Measurements from ENCODE around the gene TPM1. TPM values are rescaled to one million over a fixed set of nuclear protein-coding genes. Genes with fewer than 3 reads are reported as not detected.

TPM1 gene
- total and polyA plus RNA-seq, 2 of the 4 experiments (the other 2 are of a cell fraction): 661 to 1,623 TPM

DNA sequence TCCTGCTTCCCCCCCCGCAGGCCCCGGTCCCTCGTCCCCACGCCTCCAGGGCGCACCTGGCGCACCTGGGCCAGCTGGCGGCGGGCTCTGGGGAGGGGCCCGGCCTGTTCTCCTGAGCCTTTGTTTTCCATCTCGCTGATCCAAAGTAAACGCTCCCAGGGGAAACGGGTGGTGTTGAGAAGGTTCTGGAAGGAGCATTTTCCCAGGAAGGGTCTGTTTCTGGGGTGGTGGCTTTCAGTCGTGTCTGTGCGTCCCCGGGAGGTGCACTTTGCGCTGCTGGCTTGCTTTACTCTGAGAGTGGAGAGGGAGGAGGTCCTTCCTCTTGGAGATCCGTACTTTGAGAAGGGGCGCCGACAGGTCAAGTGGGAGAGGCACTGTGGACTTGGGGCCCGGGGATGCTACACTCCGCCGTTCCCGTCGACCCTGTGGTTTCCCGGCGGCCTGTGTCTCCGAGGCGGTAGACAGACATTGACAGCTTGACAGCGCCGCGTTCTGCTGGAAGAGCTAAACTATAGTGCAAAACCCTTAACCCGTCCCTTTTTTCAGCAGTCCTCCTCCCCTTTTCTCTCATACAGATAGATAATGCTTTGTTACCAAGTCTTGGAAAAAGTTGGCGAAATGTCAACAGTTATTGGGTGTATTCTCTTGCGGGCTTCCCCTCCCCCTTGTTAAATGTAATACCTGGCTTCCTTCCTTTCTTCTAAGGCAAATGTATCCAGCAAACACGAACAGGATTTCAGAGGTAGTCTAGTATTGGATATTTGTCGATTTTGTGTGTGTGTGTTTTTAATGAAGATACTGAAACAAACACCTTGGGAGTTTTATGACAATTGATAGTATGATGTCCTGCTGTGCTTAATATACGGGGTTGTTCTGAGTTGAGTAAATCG lies 6.5 kb downstream of the TPM1 start:
- Histone ChIP-seq H3K9ac (ENCODE audit: low read depth, low read length) (peak overlapping the region; percentile 86), H2BK20ac (ENCODE audit: low read depth, low read length) (peak overlapping the region; percentile 20; the same call in 1 of the 2 replicates), H3K9me3 (ENCODE audit: control insufficient read depth, insufficient read depth, low read length) (no peaks in the 10 kb centered on the region), H3K79me1 (ENCODE audit: low read depth in 1 of 2, low read length in 2 of 2) (peaks cover 0 to 49% of the 10 kb centered on the region in 2 experiments; a peak in 2 of 4 replicates), H3K27ac (ENCODE audit: insufficient read depth, low read length) (peak overlapping the region; percentile 92), H3K23ac (ENCODE audit: low read depth, low read length) (peak overlapping the region; percentile 21), H3K56ac (ENCODE audit: extremely low read depth, insufficient read depth, low read length) (peak overlapping the region; percentile 35; the same call in 1 of the 2 replicates), H2AK5ac (ENCODE audit: low read depth, low read length) (peak overlapping the region; percentile 73), H3K4me1 (ENCODE audit: control insufficient read depth, insufficient read depth, low read length) (peaks cover 26% of the 10 kb centered on the region), H3K4me3 (ENCODE audit: insufficient read depth, low read depth, low read length) (peak overlapping the region; percentile 84), H2BK120ac (ENCODE audit: low read depth, low read length) (peak overlapping the region; percentile 50), H3K18ac (ENCODE audit: low read depth, low read length) (peak overlapping the region; percentile 82), H3K4me2 (ENCODE audit: low read depth, low read length) (peak overlapping the region; percentile 83), H3K14ac (replicated peaks; ENCODE audit: low read depth, low read length) (peak overlapping the region; percentile 85), H4K91ac (ENCODE audit: insufficient read depth, low read depth, low read length) (peak overlapping the region; percentile 65), H2BK15ac (ENCODE audit: low read depth, low read length) (no peak overlapping the region; the same call in 2 of the 3 replicates), H4K8ac (ENCODE audit: low read depth in 2 of 2, low read length in 2 of 2) (peak overlapping the region; percentile 0 to 69; a peak in 2 of 4 replicates), H2AFZ (replicated peaks; ENCODE audit: low read length, poor library complexity) (peak overlapping the region; percentile 0), H2AK9ac (replicated peaks; ENCODE audit: low read depth, low read length, poor library complexity) (peak overlapping the region; percentile 83), H4K5ac (ENCODE audit: low read depth, low read length) (peak overlapping the region; percentile 56), H3K36me3 (ENCODE audit: control insufficient read depth, insufficient read depth, low read length) (peaks cover 42% of the 10 kb centered on the region), H4K20me1 (ENCODE audit: insufficient read depth, low read length) (peaks cover 90% of the 10 kb centered on the region), H3K9me1 (ENCODE audit: insufficient read depth, low read length) (peaks cover 2% of the 10 kb centered on the region), H3K27me3 (ENCODE audit: control insufficient read depth, insufficient read depth, low read length) (no peaks in the 10 kb centered on the region), H3K4ac (ENCODE audit: low read depth, low read length) (peak overlapping the region; percentile 62), H2BK5ac (ENCODE audit: low read depth, low read length, poor library complexity, severe bottlenecking) (peak overlapping the region; percentile 82)
- 19% methylated on average over 3 of the region's 38 CpGs; no CpG with 5 or more reads in 1 of the 2 experiments for WGBS, 2 experiments (ENCODE audit: extremely low coverage in 2 of 2, insufficient read length in 1 of 2)
- ATAC-seq (ENCODE audit: low read depth): 0 out of 2 replicates have a peak, but pooled peaks have one; percentile 0
- intact Hi-C loops (cut with micrococcal nuclease): loop anchor here (1.0 to 5.0 kb wide), 3 partner anchors 44 to 657 kb away; partner anchors contain the start of gene TLN2
- dilution Hi-C loops (cut with HindIII; ENCODE audit: low sequenced_read_pairs, unreplicated experiment): no loop called here
- peak; percentile 66 for DNase-seq
- in situ Hi-C loops (cut with MboI; ENCODE audit: low sequenced_read_pairs): loop anchor here (5.0 to 10.0 kb wide), 2 partner anchors 154 to 267 kb away; no protein-coding TSS in a partner anchor
- CTCF ChIA-PET: interaction anchor here (0.6 to 2.4 kb wide), 6 partner anchors 40 to 165 kb away, joined by 3 to 16 read pairs (median 3); no protein-coding TSS in a partner anchor
- BruUV-seq (replicated peaks): no TSS peak
- POLR2A ChIA-PET (ENCODE audit: unreplicated experiment): interaction anchor here (0.6 to 1.6 kb wide), 5 partner anchors 40 to 267 kb away, joined by 3 to 6 read pairs (median 3); no protein-coding TSS in a partner anchor
- TF ChIP-seq, protein P1, sequence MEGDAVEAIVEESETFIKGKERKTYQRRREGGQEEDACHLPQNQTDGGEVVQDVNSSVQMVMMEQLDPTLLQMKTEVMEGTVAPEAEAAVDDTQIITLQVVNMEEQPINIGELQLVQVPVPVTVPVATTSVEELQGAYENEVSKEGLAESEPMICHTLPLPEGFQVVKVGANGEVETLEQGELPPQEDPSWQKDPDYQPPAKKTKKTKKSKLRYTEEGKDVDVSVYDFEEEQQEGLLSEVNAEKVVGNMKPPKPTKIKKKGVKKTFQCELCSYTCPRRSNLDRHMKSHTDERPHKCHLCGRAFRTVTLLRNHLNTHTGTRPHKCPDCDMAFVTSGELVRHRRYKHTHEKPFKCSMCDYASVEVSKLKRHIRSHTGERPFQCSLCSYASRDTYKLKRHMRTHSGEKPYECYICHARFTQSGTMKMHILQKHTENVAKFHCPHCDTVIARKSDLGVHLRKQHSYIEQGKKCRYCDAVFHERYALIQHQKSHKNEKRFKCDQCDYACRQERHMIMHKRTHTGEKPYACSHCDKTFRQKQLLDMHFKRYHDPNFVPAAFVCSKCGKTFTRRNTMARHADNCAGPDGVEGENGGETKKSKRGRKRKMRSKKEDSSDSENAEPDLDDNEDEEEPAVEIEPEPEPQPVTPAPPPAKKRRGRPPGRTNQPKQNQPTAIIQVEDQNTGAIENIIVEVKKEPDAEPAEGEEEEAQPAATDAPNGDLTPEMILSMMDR (conservative IDR thresholded peaks at IDR 0.05; ENCODE audit: low read depth, low read length): no peak
- TF ChIP-seq CEBPB (IDR thresholded peaks at IDR 0.05; ENCODE audit: low read depth, low read length): no peak
- no peak for TF ChIP-seq BHLHE40 (IDR thresholded peaks at IDR 0.05; ENCODE audit: low read depth, low read length)
- TF ChIP-seq CHD1 (IDR thresholded peaks at IDR 0.05; ENCODE audit: low read depth, low read length): no peak
- TF ChIP-seq MAZ (IDR thresholded peaks at IDR 0.05; ENCODE audit: borderline replicate concordance, low read depth, low read length): no peak
- TF ChIP-seq, protein P2, sequence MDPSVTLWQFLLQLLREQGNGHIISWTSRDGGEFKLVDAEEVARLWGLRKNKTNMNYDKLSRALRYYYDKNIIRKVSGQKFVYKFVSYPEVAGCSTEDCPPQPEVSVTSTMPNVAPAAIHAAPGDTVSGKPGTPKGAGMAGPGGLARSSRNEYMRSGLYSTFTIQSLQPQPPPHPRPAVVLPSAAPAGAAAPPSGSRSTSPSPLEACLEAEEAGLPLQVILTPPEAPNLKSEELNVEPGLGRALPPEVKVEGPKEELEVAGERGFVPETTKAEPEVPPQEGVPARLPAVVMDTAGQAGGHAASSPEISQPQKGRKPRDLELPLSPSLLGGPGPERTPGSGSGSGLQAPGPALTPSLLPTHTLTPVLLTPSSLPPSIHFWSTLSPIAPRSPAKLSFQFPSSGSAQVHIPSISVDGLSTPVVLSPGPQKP (IDR thresholded peaks at IDR 0.05; ENCODE audit: borderline replicate concordance, low read depth, low read length): no peak
- TF ChIP-seq, protein P3, sequence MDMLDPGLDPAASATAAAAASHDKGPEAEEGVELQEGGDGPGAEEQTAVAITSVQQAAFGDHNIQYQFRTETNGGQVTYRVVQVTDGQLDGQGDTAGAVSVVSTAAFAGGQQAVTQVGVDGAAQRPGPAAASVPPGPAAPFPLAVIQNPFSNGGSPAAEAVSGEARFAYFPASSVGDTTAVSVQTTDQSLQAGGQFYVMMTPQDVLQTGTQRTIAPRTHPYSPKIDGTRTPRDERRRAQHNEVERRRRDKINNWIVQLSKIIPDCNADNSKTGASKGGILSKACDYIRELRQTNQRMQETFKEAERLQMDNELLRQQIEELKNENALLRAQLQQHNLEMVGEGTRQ (IDR thresholded peaks at IDR 0.05; ENCODE audit: low read depth, low read length): no peak
- no peak for TF ChIP-seq FOS (IDR thresholded peaks at IDR 0.05; ENCODE audit: low read depth, low read length)
- TF ChIP-seq RCOR1 (IDR thresholded peaks at IDR 0.05; ENCODE audit: insufficient replicate concordance, low read length): no peak
- TF ChIP-seq MXI1 (IDR thresholded peaks at IDR 0.05; ENCODE audit: borderline replicate concordance, low read depth, low read length): no peak
- no peak; the same call in 1 of the 2 replicates for TF ChIP-seq RAD21 (IDR thresholded peaks at IDR 0.05; ENCODE audit: low read length)
- no peak for TF ChIP-seq SMC3 (IDR thresholded peaks at IDR 0.05; ENCODE audit: low read depth, low read length)
